Liver (tissue), 9 donors: ENCODE measurements around the gene DGKB. TPM values are rescaled to one million over a fixed set of nuclear protein-coding genes. Genes with fewer than 3 reads are reported as not detected.

Experiments
- DNase-seq: peaks from one replicate; pipeline ENCODE4 v3.0.0-alpha.2; 2017; ENCODE audit warnings: low spot score
- H3K27ac ChIP-seq, 2 donors: one replicate each; pipeline ENCODE4 v1.7.0; 2013; ENCODE audit warnings: inconsistent platforms in 2 of 2, low read length in 2 of 2, control low read depth in 1 of 2, low read depth in 1 of 2, mild to moderate bottlenecking in 1 of 2
- H3K27me3 ChIP-seq, 4 donors: one replicate each; pipeline versions ENCODE4 v1.6.1 to v1.7.0; 2013; ENCODE audit warnings: low read length in 3 of 4, inconsistent platforms in 1 of 4, mild to moderate bottlenecking in 1 of 4, moderate library complexity in 1 of 4; ENCODE audit not compliant: control insufficient read depth in 4 of 4, insufficient read depth in 4 of 4
- H3K36me3 ChIP-seq, 4 donors: one replicate each; pipeline versions ENCODE4 v1.6.1 to v1.7.0; 2013; ENCODE audit warnings: low read length in 3 of 4, mild to moderate bottlenecking in 3 of 4, low read depth in 1 of 4, moderate library complexity in 1 of 4; ENCODE audit not compliant: control insufficient read depth in 4 of 4, insufficient read depth in 3 of 4
- H3K4me1 ChIP-seq, 4 donors: one replicate each; pipeline versions ENCODE4 v1.6.1 to v1.7.0; 2013; ENCODE audit warnings: low read length in 3 of 4, mild to moderate bottlenecking in 3 of 4, moderate library complexity in 1 of 4; ENCODE audit not compliant: control insufficient read depth in 4 of 4, insufficient read depth in 4 of 4
- H3K4me3 ChIP-seq, 3 donors: one replicate each; pipeline versions ENCODE4 v1.6.1 to v1.7.0; 2013; ENCODE audit warnings: low read length in 3 of 3, control low read depth in 1 of 3, low read depth in 1 of 3, mild to moderate bottlenecking in 1 of 3
- H3K9ac ChIP-seq, 2 donors: one replicate each; pipeline ENCODE4 v1.7.0; 2013; ENCODE audit warnings: low read length in 2 of 2, mild to moderate bottlenecking in 2 of 2, moderate library complexity in 2 of 2, control low read depth in 1 of 2, low read depth in 1 of 2
- H3K9me3 ChIP-seq, 4 donors: one replicate each; pipeline versions ENCODE4 v1.6.1 to v1.7.0; 2013; ENCODE audit warnings: low read length in 3 of 4; ENCODE audit not compliant: control insufficient read depth in 4 of 4
- ATF3 ChIP-seq: IDR thresholded peaks from 2 replicates; pipeline ENCODE4 v1.6.1; 2016; ENCODE audit warnings: antibody characterized with exemption
- CTCF ChIP-seq: fragments of 150-350 bp; IDR thresholded peaks from 2 replicates; pipeline ENCODE4 v1.5.1; 2017; ENCODE audit warnings: improper control_type of control experiment, low read depth, low read length; ENCODE audit not compliant: missing input control
- EGR1 ChIP-seq, 2 donors: IDR thresholded peaks; 2 replicates each; pipeline ENCODE4 v1.6.1; 2016 to 2018; ENCODE audit warnings: antibody characterized with exemption in 2 of 2, low read depth in 2 of 2
- FOXA1 ChIP-seq: IDR thresholded peaks from 2 replicates; pipeline ENCODE4 v1.6.1; 2016; ENCODE audit warnings: antibody characterized with exemption
- FOXA2 ChIP-seq: IDR thresholded peaks from 2 replicates; pipeline ENCODE4 v1.6.1; 2016; ENCODE audit warnings: antibody characterized with exemption
- GABPA ChIP-seq, 2 donors: IDR thresholded peaks in 1 of 2; conservative IDR thresholded peaks in 1 of 2; 2 replicates each; pipeline ENCODE4 v1.6.1; 2016; ENCODE audit warnings: antibody characterized with exemption in 2 of 2, mild to moderate bottlenecking in 1 of 2, moderate library complexity in 1 of 2
- HNF4A ChIP-seq, 2 donors: conservative IDR thresholded peaks; 2 replicates each; pipeline ENCODE4 v1.6.1; 2016; ENCODE audit warnings: antibody characterized with exemption in 2 of 2, mild to moderate bottlenecking in 2 of 2
- HNF4G ChIP-seq: IDR thresholded peaks from 2 replicates; pipeline ENCODE4 v1.6.1; 2016; ENCODE audit warnings: antibody characterized with exemption
- JUND ChIP-seq, 2 donors: IDR thresholded peaks; 2 replicates each; pipeline ENCODE4 v1.6.1; 2016; ENCODE audit warnings: antibody characterized with exemption in 2 of 2
- MAX ChIP-seq: IDR thresholded peaks from 2 replicates; pipeline ENCODE4 v1.6.1; 2016; ENCODE audit warnings: antibody characterized with exemption
- NR2F2 ChIP-seq: IDR thresholded peaks from 2 replicates; pipeline ENCODE4 v1.6.1; 2016; ENCODE audit warnings: antibody characterized with exemption
- RAD21 ChIP-seq, 2 donors: IDR thresholded peaks; 2 replicates each; pipeline ENCODE4 v1.6.1; 2016; ENCODE audit warnings: antibody characterized with exemption in 2 of 2, mild to moderate bottlenecking in 2 of 2
- RXRA ChIP-seq, 2 donors: IDR thresholded peaks; 2 replicates each; pipeline ENCODE4 v1.6.1; 2017 to 2018; ENCODE audit warnings: antibody characterized with exemption in 2 of 2, mild to moderate bottlenecking in 1 of 2
- SP1 ChIP-seq: IDR thresholded peaks from 2 replicates; pipeline ENCODE4 v1.6.1; 2018; ENCODE audit warnings: antibody characterized with exemption, mild to moderate bottlenecking
- TAF1 ChIP-seq: conservative IDR thresholded peaks from 2 replicates; pipeline ENCODE4 v1.6.1; 2016; ENCODE audit warnings: antibody characterized with exemption, mild to moderate bottlenecking
- YY1 ChIP-seq: IDR thresholded peaks from 2 replicates; pipeline ENCODE4 v1.6.1; 2016; ENCODE audit warnings: antibody characterized with exemption, mild to moderate bottlenecking
- ZBTB33 ChIP-seq: IDR thresholded peaks from 2 replicates; pipeline ENCODE4 v1.6.1; 2016; ENCODE audit warnings: antibody characterized with exemption
- WGBS: extraction: QIAGEN DNeasy Blood & Tissue Kit; methylation state at CpG from one replicate; pipeline ENCODE4 v1.1.7; 2013; 5-methylcytosine and 5-hydroxymethylcytosine counted together
- polyA plus RNA-seq, 2 donors: library from polyadenylated mRNA; stranded (reverse) in 1 of 2; unstranded in 1 of 2; fragments of 200-250 nt in 1 of 2; fragments of >200 nt in 1 of 2; fragmentation: Nextera tagmentation in 1 of 2; extraction: Ambion mirVana in 1 of 2; gene quantifications; one replicate each; pipeline versions ENCODE4 v1.2.1 to v1.2.3, GENCODE V29; 2013 to 2015
- total RNA-seq, 2 donors: library from RNA; depleted of rRNA; stranded (reverse); fragments of >200 nt; gene quantifications; one replicate each; pipeline ENCODE4 v1.2.3, GENCODE V29; 2014
- donor health status: healthy.
- donor health status: healthy.
- donor health status: healthy.
- donor health status: healthy.
- donor health status: healthy.

The DGKB gene
- total and polyA plus RNA-seq, 4 donors, result 0.09 to 0.42 TPM; not detected in 2

- Histone ChIP-seq H3K4me1 (no peaks in the 10 kb centered on the region), H3K27ac (no peak overlapping the region), H3K27me3 (no peaks in the 10 kb centered on the region), H3K9ac (no peak overlapping the region), H3K4me3 (no peak overlapping the region), H3K9me3 (no peaks in the 10 kb centered on the region), H3K36me3 (no peaks in the 10 kb centered on the region)
- 67% methylated on average over 3 of the region's 3 CpGs for WGBS
- no peak for DNase-seq
- TF ChIP-seq FOXA1 (no peak), YY1 (no peak), MAX (no peak), RXRA (IDR thresholded peaks at IDR 0.05) (no peak), ATF3 (no peak), HNF4G (no peak), TAF1 (no peak), JUND (IDR thresholded peaks at IDR 0.05) (no peak), ZBTB33 (no peak), SP1 (no peak)
Measured at GRCh38 chr7:14487701-14488395, 414.7 kb downstream of the DGKB start.

GRCh38 chr7:14483663-14484062 lies 418.9 kb downstream of the DGKB start:
- WGBS, result 79% methylated on average over 4 of the region's 4 CpGs
- no peaks in the 10 kb centered on the region for H3K4me1 ChIP-seq
- H3K4me3 ChIP-seq, result no peak overlapping the region
- no peaks in the 10 kb centered on the region for H3K9me3 ChIP-seq
- H3K27ac ChIP-seq, result no peak overlapping the region
- no peaks in the 10 kb centered on the region for H3K27me3 ChIP-seq
- no peaks in the 10 kb centered on the region for H3K36me3 ChIP-seq
- TF ChIP-seq CTCF (peak; percentile 8), RAD21 (IDR thresholded peaks at IDR 0.05) (peak; percentile 42 to 47), FOXA2 (no peak)
- H3K9ac ChIP-seq, result no peak overlapping the region
- DNase-seq, result no peak

- Histone ChIP-seq H3K27ac (no peak overlapping the region), H3K27me3 (no peaks in the 10 kb centered on the region), H3K4me3 (no peak overlapping the region), H3K9ac (no peak overlapping the region), H3K9me3 (no peaks in the 10 kb centered on the region), H3K4me1 (no peaks in the 10 kb centered on the region), H3K36me3 (no peaks in the 10 kb centered on the region)
- WGBS, result 89% methylated on average over 1 of the region's 1 CpG
- no peak for DNase-seq
- TF ChIP-seq FOXA1, result no peak
- TF ChIP-seq GABPA (IDR thresholded peaks at IDR 0.05 in 1 of 2, conservative IDR thresholded peaks at IDR 0.05 in 1 of 2), result no peak
- no peak for TF ChIP-seq RXRA (IDR thresholded peaks at IDR 0.05)
- TF ChIP-seq NR2F2, result no peak
- TF ChIP-seq ZBTB33, result no peak
- no peak for TF ChIP-seq ATF3
- TF ChIP-seq RAD21 (IDR thresholded peaks at IDR 0.05), result no peak
- TF ChIP-seq SP1, result no peak
- no peak for TF ChIP-seq HNF4G
- TF ChIP-seq TAF1, result no peak
- TF ChIP-seq YY1, result no peak
- TF ChIP-seq EGR1 (IDR thresholded peaks at IDR 0.05; ENCODE audit: low read depth in 2 of 2), result no peak
- TF ChIP-seq MAX, result no peak
- TF ChIP-seq FOXA2, result no peak
- no peak for TF ChIP-seq HNF4A (conservative IDR thresholded peaks at IDR 0.05)
- TF ChIP-seq CTCF, result no peak
- TF ChIP-seq JUND (IDR thresholded peaks at IDR 0.05), result no peak
Measured at GRCh38 chr7:14480281-14480680, 422.3 kb downstream of the DGKB start.
